Loucy (cell line): ENCODE data around the gene TGDS.
"Not testable (repeated sequence)": the region's sequence is repeated elsewhere in the genome, so short reads cannot be mapped to it uniquely, and the experiment has no call there.

Experiments
- H2AFZ ChIP-seq: fragments of 200-600 bp; sonication (generic); 2 replicates; pipeline ENCODE4 v1.6.0; 2016; ENCODE audit warnings: antibody characterized with exemption, mild to moderate bottlenecking, low read length, moderate library complexity
- H3F3A ChIP-seq: fragments of 200-600 bp; 2 replicates; pipeline ENCODE4 v1.6.0; 2016; ENCODE audit warnings: antibody characterized with exemption, low read depth, mild to moderate bottlenecking
- H3K27me3 ChIP-seq: fragments of 200-600 bp; sonication (generic); 2 replicates; pipeline ENCODE4 v1.6.1; 2014; ENCODE audit warnings: low read length, mild to moderate bottlenecking; ENCODE audit not compliant: insufficient read depth, poor library complexity, severe bottlenecking
- H3K36me3 ChIP-seq: fragments of 200-600 bp; sonication (generic); 2 replicates; pipeline ENCODE4 v1.6.1; 2016; ENCODE audit warnings: low read length; ENCODE audit not compliant: insufficient read depth
- H3K4me1 ChIP-seq: fragments of 200-600 bp; sonication (generic); 2 replicates; pipeline ENCODE4 v1.5.1; 2014; ENCODE audit warnings: low read length, mild to moderate bottlenecking; ENCODE audit not compliant: insufficient read depth, poor library complexity, severe bottlenecking
- H3K4me2 ChIP-seq: fragments of 200-600 bp; sonication (generic); 2 replicates; pipeline ENCODE4 v1.6.0; 2014; ENCODE audit warnings: antibody characterized with exemption, low read length, low read depth, mild to moderate bottlenecking; ENCODE audit not compliant: poor library complexity, severe bottlenecking
- H3K4me3 ChIP-seq: fragments of 200-600 bp; sonication (generic); 2 replicates; pipeline ENCODE4 v1.5.1; 2014; ENCODE audit warnings: low read length, mild to moderate bottlenecking, mixed read lengths; ENCODE audit not compliant: poor library complexity, severe bottlenecking
- H3K79me2 ChIP-seq: fragments of 200-600 bp; sonication (generic); 2 replicates; pipeline ENCODE4 v1.6.1; 2014; ENCODE audit warnings: low read length; ENCODE audit not compliant: insufficient read depth
- H3K9ac ChIP-seq: fragments of 200-600 bp; sonication (generic); 2 replicates; pipeline ENCODE4 v1.6.0; 2014; ENCODE audit warnings: mild to moderate bottlenecking, low read depth, low read length, moderate library complexity; ENCODE audit not compliant: poor library complexity, severe bottlenecking
- H3K9me2 ChIP-seq: fragments of 200-600 bp; sonication (generic); replicated peaks from 2 replicates; pipeline ENCODE4 v1.6.1; 2016; ENCODE audit warnings: low read depth, low read length, mixed read lengths
- H3K9me3 ChIP-seq: fragments of 200-600 bp; sonication (generic); 2 replicates; pipeline ENCODE4 v1.6.1; 2014; ENCODE audit warnings: mild to moderate bottlenecking, antibody characterized with exemption, low read length, low read depth; ENCODE audit not compliant: insufficient read depth
- H4K20me1 ChIP-seq: fragments of 200-600 bp; sonication (generic); 2 replicates; pipeline ENCODE4 v1.6.0; 2014; ENCODE audit warnings: antibody characterized with exemption, low read length, mild to moderate bottlenecking; ENCODE audit not compliant: insufficient read depth, poor library complexity, severe bottlenecking
- EZH2phosphoT487 ChIP-seq: fragments of 200-600 bp; IDR thresholded peaks from 2 replicates; pipeline ENCODE4 v1.6.1; 2018; ENCODE audit warnings: antibody characterized with exemption, mild to moderate bottlenecking, moderate library complexity, borderline replicate concordance
- TF ChIP-seq, protein P1 (sequence below): fragments of 200-600 bp; sonication (generic); conservative IDR thresholded peaks from 2 replicates; pipeline ENCODE4 v1.5.1; 2014; ENCODE audit warnings: mild to moderate bottlenecking, antibody characterized with exemption, low read length

Gene TGDS, protein sequence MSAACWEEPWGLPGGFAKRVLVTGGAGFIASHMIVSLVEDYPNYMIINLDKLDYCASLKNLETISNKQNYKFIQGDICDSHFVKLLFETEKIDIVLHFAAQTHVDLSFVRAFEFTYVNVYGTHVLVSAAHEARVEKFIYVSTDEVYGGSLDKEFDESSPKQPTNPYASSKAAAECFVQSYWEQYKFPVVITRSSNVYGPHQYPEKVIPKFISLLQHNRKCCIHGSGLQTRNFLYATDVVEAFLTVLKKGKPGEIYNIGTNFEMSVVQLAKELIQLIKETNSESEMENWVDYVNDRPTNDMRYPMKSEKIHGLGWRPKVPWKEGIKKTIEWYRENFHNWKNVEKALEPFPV

DNA sequence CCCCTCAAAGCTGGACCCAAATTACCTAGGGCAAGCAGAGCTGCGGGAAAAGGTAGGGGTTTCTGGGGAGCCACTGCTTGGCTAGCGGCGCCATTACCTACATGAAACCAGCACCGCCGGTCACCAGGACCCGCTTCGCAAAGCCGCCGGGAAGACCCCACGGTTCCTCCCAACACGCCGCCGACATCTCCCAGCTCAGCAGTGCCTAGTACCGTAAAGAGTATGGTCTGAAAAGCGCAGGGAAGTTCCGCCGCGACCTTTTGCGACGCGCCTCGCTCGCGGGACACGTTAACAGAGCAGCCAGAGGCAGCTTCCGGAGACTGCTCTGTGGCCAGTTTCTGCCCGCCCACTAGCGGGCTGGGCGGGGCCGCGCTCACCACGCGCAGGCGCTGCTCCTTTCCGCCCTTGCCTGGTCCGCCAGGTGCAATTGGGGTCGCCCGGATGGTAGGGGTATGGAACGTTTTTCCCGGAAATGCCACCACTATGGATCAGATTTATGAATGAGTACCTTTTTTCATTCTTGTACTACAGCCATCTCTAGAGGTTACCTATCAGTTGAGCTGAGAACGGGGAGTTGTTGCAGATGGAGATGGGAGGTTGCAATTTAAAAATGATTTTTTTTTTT, at the start of gene TGDS:
TSS of gene TGDS (minus strand) at position 203 of the 625 bp plus-strand sequence. CDS start at position 187, 16 bp downstream.
- Histone ChIP-seq H3K9me2 (no peaks in the 10 kb centered on the region), H3K4me3 (peak within 1 kb of the TSS; percentile 94), H3K36me3 (peaks cover 6% of the 10 kb centered on the region; the same call in 1 of the 2 replicates), H3K79me2 (peaks cover 44% of the 10 kb centered on the region), H3K9ac (peak within 1 kb of the TSS; percentile 91), H3K9me3 (no peaks in the 10 kb centered on the region), H2AFZ (peak within 1 kb of the TSS; percentile 84), H3F3A (no peaks in the 10 kb centered on the region; the same call in 1 of the 2 replicates), H3K27me3 (no peaks in the 10 kb centered on the region), H3K4me2 (peak within 1 kb of the TSS; percentile 86), H3K4me1 (peaks cover 39% of the 10 kb centered on the region), H4K20me1 (peaks cover 19% of the 10 kb centered on the region)
- TF ChIP-seq, protein P1, sequence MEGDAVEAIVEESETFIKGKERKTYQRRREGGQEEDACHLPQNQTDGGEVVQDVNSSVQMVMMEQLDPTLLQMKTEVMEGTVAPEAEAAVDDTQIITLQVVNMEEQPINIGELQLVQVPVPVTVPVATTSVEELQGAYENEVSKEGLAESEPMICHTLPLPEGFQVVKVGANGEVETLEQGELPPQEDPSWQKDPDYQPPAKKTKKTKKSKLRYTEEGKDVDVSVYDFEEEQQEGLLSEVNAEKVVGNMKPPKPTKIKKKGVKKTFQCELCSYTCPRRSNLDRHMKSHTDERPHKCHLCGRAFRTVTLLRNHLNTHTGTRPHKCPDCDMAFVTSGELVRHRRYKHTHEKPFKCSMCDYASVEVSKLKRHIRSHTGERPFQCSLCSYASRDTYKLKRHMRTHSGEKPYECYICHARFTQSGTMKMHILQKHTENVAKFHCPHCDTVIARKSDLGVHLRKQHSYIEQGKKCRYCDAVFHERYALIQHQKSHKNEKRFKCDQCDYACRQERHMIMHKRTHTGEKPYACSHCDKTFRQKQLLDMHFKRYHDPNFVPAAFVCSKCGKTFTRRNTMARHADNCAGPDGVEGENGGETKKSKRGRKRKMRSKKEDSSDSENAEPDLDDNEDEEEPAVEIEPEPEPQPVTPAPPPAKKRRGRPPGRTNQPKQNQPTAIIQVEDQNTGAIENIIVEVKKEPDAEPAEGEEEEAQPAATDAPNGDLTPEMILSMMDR, result no peak
- TF ChIP-seq EZH2phosphoT487, result no peak

DNA sequence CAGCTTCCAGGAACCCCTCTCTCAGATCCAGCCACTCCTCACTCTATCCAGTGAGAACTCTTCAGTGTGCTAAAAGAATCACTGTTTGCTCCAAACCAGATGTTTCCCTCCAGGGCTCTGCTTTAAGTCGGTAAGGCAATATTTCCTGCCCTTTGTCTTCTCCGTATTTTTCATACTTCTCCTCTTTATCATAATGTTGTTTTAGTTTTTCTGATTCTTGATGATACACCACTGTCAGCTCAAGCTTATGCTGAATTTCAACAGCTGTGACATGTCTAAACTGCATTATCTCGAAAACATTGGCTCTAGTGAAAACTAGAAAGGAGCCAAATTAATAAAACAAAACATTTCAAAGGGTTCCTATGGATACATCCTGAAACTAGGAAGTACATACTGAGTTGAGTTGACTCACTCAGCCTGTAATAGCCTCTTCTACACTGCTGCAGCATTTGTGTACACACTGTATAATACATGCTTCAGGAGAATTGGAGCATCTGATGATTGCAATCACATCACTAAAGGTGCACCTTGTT, 45.5 kb upstream of the TGDS start:
- Histone ChIP-seq H3K79me2 (no peaks in the 10 kb centered on the region), H3K4me2 (no peak overlapping the region), H4K20me1 (no peaks in the 10 kb centered on the region), H3K9me2 (no peaks in the 10 kb centered on the region), H3K4me3 (no peak overlapping the region), H3K27me3 (no peaks in the 10 kb centered on the region), H3K36me3 (no peaks in the 10 kb centered on the region), H3F3A (no peaks in the 10 kb centered on the region), H3K9me3 (no peaks in the 10 kb centered on the region; the same call in 1 of the 2 replicates), H2AFZ (no peak overlapping the region), H3K9ac (no peak overlapping the region), H3K4me1 (no peaks in the 10 kb centered on the region)
- TF ChIP-seq, protein P1, result no peak
- no peak for TF ChIP-seq EZH2phosphoT487

- no peaks in the 10 kb centered on the region; the same call in 1 of the 2 replicates for H3K9me3 ChIP-seq
- H3K79me2 ChIP-seq, result no peaks in the 10 kb centered on the region
- no peaks in the 10 kb centered on the region for H3K27me3 ChIP-seq
- H2AFZ ChIP-seq, result no peak overlapping the region
- H3K4me2 ChIP-seq, result no peak overlapping the region
- no peaks in the 10 kb centered on the region for H4K20me1 ChIP-seq
- H3K4me3 ChIP-seq, result no peak overlapping the region
- H3K9ac ChIP-seq, result no peak overlapping the region
- H3K4me1 ChIP-seq, result no peaks in the 10 kb centered on the region
- no peaks in the 10 kb centered on the region for H3K36me3 ChIP-seq
- H3F3A ChIP-seq, result no peaks in the 10 kb centered on the region
- TF ChIP-seq, protein P1, result no peak
- no peak for TF ChIP-seq EZH2phosphoT487
- no peaks in the 10 kb centered on the region for H3K9me2 ChIP-seq
Measured at GRCh38 chr13:94640721-94641120, 44.8 kb upstream of the TGDS start.

DNA sequence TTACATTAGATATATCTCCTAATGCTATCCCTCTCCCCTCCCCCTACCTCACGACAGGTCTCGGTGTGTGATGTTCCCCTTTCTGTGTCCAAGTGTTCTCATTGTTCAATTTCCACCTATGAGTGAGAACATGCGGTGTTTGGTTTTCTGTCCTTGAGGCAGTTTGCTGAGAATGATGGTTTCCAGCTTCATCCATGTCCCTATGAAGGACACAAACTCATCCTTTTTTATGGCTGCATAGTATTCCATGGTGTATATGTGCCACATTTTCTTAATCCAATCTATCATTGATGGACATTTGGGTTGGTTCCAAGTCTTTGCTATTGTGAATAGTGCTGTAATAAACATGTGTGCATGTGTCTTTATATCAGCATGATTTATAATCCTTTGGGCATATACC, 41.7 kb upstream of the TGDS start:
- H3K4me3 ChIP-seq, H3K9me2 ChIP-seq, H3K27me3 ChIP-seq, H3K4me1 ChIP-seq, H3K9ac ChIP-seq, H3K9me3 ChIP-seq, H3K4me2 ChIP-seq, H2AFZ ChIP-seq, H3F3A ChIP-seq, H4K20me1 ChIP-seq, H3K36me3 ChIP-seq, H3K79me2 ChIP-seq: not testable (repeated sequence)
